HTR-8/SVneo (cell line): Measurements from ENCODE around the gene ASCC3.
A peak's percentile ranks its signal among the peaks of the same experiment; 100 is the strongest.
"Not testable (repeated sequence)": the region's sequence is repeated elsewhere in the genome, so short reads cannot be mapped to it uniquely, and the experiment has no call there.

ENCODE experiments used
- DNase-seq: peaks from one replicate; pipeline ENCODE4 v3.0.0; 2011; ENCODE audit warnings: low spot score, mixed read lengths; ENCODE audit not compliant: insufficient read length
- FAIRE-seq: peaks from 2 replicates; lab custom pipeline; 2011; peaks lifted over from hg19 to GRCh38; lab: Jason Lieb, UNC

The ASCC3 gene

GRCh38 chr6:100678027-100678426 is 203.1 kb downstream of the ASCC3 start:
- no peak for FAIRE-seq

GRCh38 chr6:100677240-100677639 is 203.9 kb downstream of the ASCC3 start:
- FAIRE-seq (no peak), DNase-seq (no peak)

More at GRCh38 chr6:100678027-100678426, 203.1 kb downstream of the ASCC3 start:
- no peak for DNase-seq

- FAIRE-seq (no peak), DNase-seq (no peak)
These were observed 207.5 kb downstream of the ASCC3 start for GRCh38 chr6:100673641-100674040.

- DNase-seq: no peak
These were observed 209.4 kb downstream of the ASCC3 start for GRCh38 chr6:100671740-100672139.

GRCh38 chr6:100670056-100670455 is 211.1 kb downstream of the ASCC3 start:
- FAIRE-seq (no peak), DNase-seq (no peak)

More at GRCh38 chr6:100671740-100672139, 209.4 kb downstream of the ASCC3 start:
- FAIRE-seq: no peak

GRCh38 chr6:100665041-100665380 is 216.1 kb downstream of the ASCC3 start:
- FAIRE-seq: no peak
- DNase-seq: no peak

- no peak for FAIRE-seq
These were observed 216.7 kb downstream of the ASCC3 start for GRCh38 chr6:100664274-100665040.

GRCh38 chr6:100663219-100663863 is 217.8 kb downstream of the ASCC3 start:
- FAIRE-seq (peak; percentile 4), DNase-seq (no peak)

More at GRCh38 chr6:100664274-100665040, 216.7 kb downstream of the ASCC3 start:
- no peak for DNase-seq

GRCh38 chr6:100662264-100662663 is 218.9 kb downstream of the ASCC3 start:
- FAIRE-seq (no peak), DNase-seq (no peak)

- no peak for DNase-seq
- FAIRE-seq: no peak
These were observed 222.6 kb downstream of the ASCC3 start for GRCh38 chr6:100658486-100658885.

GRCh38 chr6:100657678-100658330 is 223.3 kb downstream of the ASCC3 start:
- DNase-seq (peak; percentile 9), FAIRE-seq (no peak)

- DNase-seq, FAIRE-seq: not testable (repeated sequence)
These were observed 240.0 kb downstream of the ASCC3 start for GRCh38 chr6:100641147-100641546.

GRCh38 chr6:100633096-100633777 is 247.9 kb downstream of the ASCC3 start:
- FAIRE-seq (no peak), DNase-seq (peak; percentile 11)

GRCh38 chr6:100630536-100630935 is 250.6 kb downstream of the ASCC3 start:
- FAIRE-seq (no peak), DNase-seq (no peak)

- FAIRE-seq (no peak), DNase-seq (no peak)
These were observed 253.0 kb downstream of the ASCC3 start for GRCh38 chr6:100627911-100628758.

GRCh38 chr6:100626721-100627120 is 254.4 kb downstream of the ASCC3 start:
- no peak for FAIRE-seq
- no peak for DNase-seq

- DNase-seq (no peak), FAIRE-seq (no peak)
These were observed 258.0 kb downstream of the ASCC3 start for GRCh38 chr6:100622907-100623692.

- no peak for DNase-seq
- no peak for FAIRE-seq
These were observed 260.9 kb downstream of the ASCC3 start for GRCh38 chr6:100620085-100620840.
